ENCODE data around the gene MYO9A. TPM values are rescaled to one million over a fixed set of nuclear protein-coding genes. Genes with fewer than 3 reads are reported as not detected.

MYO9A gene
- total RNA-seq, 4 donors from 2014 or later = 61.2 to 99.9 (median 79.9) TPM

- peak; percentile 85 to 92 for DNase-seq (ENCODE audit: low spot score in 2 of 2)
- peak overlapping the region; percentile 58 to 84 (median 69) for H3K27ac ChIP-seq
- H3K9me3 ChIP-seq = no peaks in the 10 kb centered on the region
- 4% methylated on average over 14 to 19 of the region's 19 CpGs for WGBS, 2 donors
- TF ChIP-seq CTCF (IDR thresholded peaks at IDR 0.05) = peak; percentile 72 to 93 (median 80)
- TF ChIP-seq EP300 (IDR thresholded peaks at IDR 0.05) = peak in 1 of 2 donors; percentile 21
- TF ChIP-seq POLR2A (IDR thresholded peaks at IDR 0.05) = no peak
- no peaks in the 10 kb centered on the region for H3K36me3 ChIP-seq
- peak overlapping the region; percentile 18 to 56 (median 44) for H3K4me3 ChIP-seq
- peaks cover 0 to 23% (median 0%) of the 10 kb centered on the region in 4 donors for H3K4me1 ChIP-seq
- H3K27me3 ChIP-seq = no peaks in the 10 kb centered on the region
Measured at GRCh38 chr15:72155635-72156616, 38.0 kb upstream of the MYO9A start.

- Histone ChIP-seq H3K27me3 (no peaks in the 10 kb centered on the region), H3K4me1 (peaks cover 0 to 19% (median 0%) of the 10 kb centered on the region in 4 donors), H3K4me3 (peak overlapping the region; percentile 18 to 56 (median 44)), H3K36me3 (no peaks in the 10 kb centered on the region), H3K27ac (peak overlapping the region; percentile 58 to 84 (median 69)), H3K9me3 (no peaks in the 10 kb centered on the region)
- no peak for TF ChIP-seq POLR2A (IDR thresholded peaks at IDR 0.05)
- peak in 1 of 2 donors; percentile 72 for TF ChIP-seq EP300 (IDR thresholded peaks at IDR 0.05)
- 22 to 39% methylated on average over 14 of the region's 14 CpGs for WGBS, 2 donors
- peak; percentile 27 to 32 for DNase-seq (ENCODE audit: low spot score in 2 of 2)
Measured at GRCh38 chr15:72155003-72155621, 37.2 kb upstream of the MYO9A start.

GRCh38 chr15:72154316-72154715 is 36.4 kb upstream of the MYO9A start:
- H3K27ac ChIP-seq = peak overlapping the region in 1 of 4 donors; percentile 84
- 95% methylated on average over 7 of the region's 7 CpGs for WGBS, 2 donors

GRCh38 chr15:72153269-72154000 is 35.5 kb upstream of the MYO9A start:
- Histone ChIP-seq H3K4me1 (peaks cover 0 to 19% (median 0%) of the 10 kb centered on the region in 4 donors), H3K27ac (peak overlapping the region in 2 of 4 donors; percentile 50 to 84), H3K36me3 (no peaks in the 10 kb centered on the region), H3K4me3 (no peak overlapping the region), H3K9me3 (no peaks in the 10 kb centered on the region), H3K27me3 (no peaks in the 10 kb centered on the region)
- no peak for DNase-seq (ENCODE audit: low spot score in 2 of 2)
- WGBS, 2 donors = 65 to 72% methylated on average over 5 of the region's 5 CpGs
- no peak for TF ChIP-seq POLR2A (IDR thresholded peaks at IDR 0.05)
- TF ChIP-seq EP300 (IDR thresholded peaks at IDR 0.05) = no peak
- TF ChIP-seq CTCF (IDR thresholded peaks at IDR 0.05) = no peak

More at GRCh38 chr15:72154316-72154715, 36.4 kb upstream of the MYO9A start:
- Histone ChIP-seq H3K4me3 (no peak overlapping the region), H3K36me3 (no peaks in the 10 kb centered on the region), H3K4me1 (peaks cover 0 to 19% (median 0%) of the 10 kb centered on the region in 4 donors), H3K9me3 (no peaks in the 10 kb centered on the region), H3K27me3 (no peaks in the 10 kb centered on the region)
- TF ChIP-seq EP300 (IDR thresholded peaks at IDR 0.05) (no peak), POLR2A (IDR thresholded peaks at IDR 0.05) (no peak), CTCF (IDR thresholded peaks at IDR 0.05) (no peak)
- no peak for DNase-seq (ENCODE audit: low spot score in 2 of 2)

- Histone ChIP-seq H3K4me3 (no peak overlapping the region), H3K27ac (no peak overlapping the region), H3K27me3 (no peaks in the 10 kb centered on the region), H3K9me3 (no peaks in the 10 kb centered on the region), H3K36me3 (no peaks in the 10 kb centered on the region), H3K4me1 (no peaks in the 10 kb centered on the region)
- 54 to 74% methylated on average over 2 of the region's 2 CpGs for WGBS, 2 donors
- no peak for TF ChIP-seq EP300 (IDR thresholded peaks at IDR 0.05)
- no peak for DNase-seq (ENCODE audit: low spot score in 2 of 2)
Measured at GRCh38 chr15:72147418-72147817, 29.5 kb upstream of the MYO9A start.
